SK-N-SH treated with all-trans-retinoic acid at 6 μM for 48 hours (cell line): Measurements from ENCODE around the gene CDC42BPB.

Source experiments
- ARNTL ChIP-seq: fragments of 450-650 bp; formaldehyde crosslinking; IDR thresholded peaks from 2 replicates; pipeline ENCODE4 v1.5.0; 2020; ENCODE audit warnings: low read depth, mild to moderate bottlenecking, moderate library complexity, borderline replicate concordance
- BACH2 ChIP-seq: fragments of 250-450 bp; sonication (Bioruptor Pico); IDR thresholded peaks from 2 replicates; pipeline ENCODE4 v1.9.0; 2021; ENCODE audit warnings: mild to moderate bottlenecking, borderline replicate concordance
- CSDC2 ChIP-seq: fragments of 250-450 bp; sonication (Bioruptor Pico); IDR thresholded peaks from 2 replicates; pipeline ENCODE4 v1.5.0; 2020; ENCODE audit warnings: mild to moderate bottlenecking, moderate library complexity
- ISL1 ChIP-seq: fragments of 250-450 bp; sonication (Bioruptor Pico); IDR thresholded peaks from 2 replicates; pipeline ENCODE4 v2.1.2; 2022; ENCODE audit warnings: mild to moderate bottlenecking, moderate library complexity
- POU6F1 ChIP-seq: fragments of 250-450 bp; sonication (Bioruptor Pico); IDR thresholded peaks from 2 replicates; pipeline ENCODE4 v1.8.0; 2021; ENCODE audit warnings: low read depth, mild to moderate bottlenecking, moderate library complexity, borderline replicate concordance
- TCF4 ChIP-seq: fragments of 250-450 bp; sonication (Bioruptor Pico); IDR thresholded peaks from 2 replicates; pipeline ENCODE4 v1.8.0; 2021; ENCODE audit warnings: mild to moderate bottlenecking, moderate library complexity, borderline replicate concordance
- ZC3H10 ChIP-seq: fragments of 250-450 bp; sonication (Bioruptor Pico); IDR thresholded peaks from 2 replicates; pipeline ENCODE4 v1.5.1; 2021; ENCODE audit warnings: mild to moderate bottlenecking, moderate library complexity
- ZFP3 ChIP-seq: fragments of 250-450 bp; sonication (Bioruptor Pico); IDR thresholded peaks from 2 replicates; pipeline ENCODE4 v1.5.0; 2020; ENCODE audit warnings: mild to moderate bottlenecking, moderate library complexity
- ZFP30 ChIP-seq: fragments of 450-650 bp; formaldehyde crosslinking; IDR thresholded peaks from 2 replicates; pipeline ENCODE4 v1.5.0; 2022; ENCODE audit warnings: mild to moderate bottlenecking, moderate library complexity

GRCh38 chr14:103104654-103105452 lies 47.5 kb upstream of the CDC42BPB start:
- TF ChIP-seq ARNTL (CRISPR knock-in tag) = no peak
- no peak for TF ChIP-seq ZFP3 (CRISPR knock-in tag)
- no peak for TF ChIP-seq TCF4 (CRISPR knock-in tag)
- TF ChIP-seq ZC3H10 = no peak
- TF ChIP-seq CSDC2 = no peak
- TF ChIP-seq ZFP30 (CRISPR knock-in tag) = no peak
- TF ChIP-seq POU6F1 (CRISPR knock-in tag) = no peak
- TF ChIP-seq ISL1 (CRISPR knock-in tag) = no peak
- TF ChIP-seq BACH2 (CRISPR knock-in tag) = no peak
